ENCODE results near the gene LFNG. TPM values are rescaled to one million over a fixed set of nuclear protein-coding genes. Genes with fewer than 3 reads are reported as not detected.
"Not testable (repeated sequence)": the region's sequence is repeated elsewhere in the genome, so short reads cannot be mapped to it uniquely, and the experiment has no call there.

LFNG gene
- total RNA-seq, 1 donor from 2014 or later = 19.0 TPM

GRCh38 chr7:2528481-2529095, 9.0 kb downstream of the LFNG start:
- peaks cover 4% of the 10 kb centered on the region for H3K36me3 Mint-ChIP-seq
- no peaks in the 10 kb centered on the region for H3K27me3 Mint-ChIP-seq (ENCODE audit: low read depth)
- H3K4me3 Mint-ChIP-seq = no peak overlapping the region
- no peaks in the 10 kb centered on the region for H3K9me3 Mint-ChIP-seq
- no peak for TF ChIP-seq CTCF (IDR thresholded peaks at IDR 0.05; ENCODE audit: unreplicated experiment)
- no peak for DNase-seq (ENCODE audit: low spot score in 2 of 2, unreplicated experiment in 2 of 2)
- peaks cover 16% of the 10 kb centered on the region for H3K4me1 Mint-ChIP-seq
- H3K27ac Mint-ChIP-seq = peak overlapping the region; percentile 79

- Mint-ChIP-seq H3K36me3 (peaks cover 4% of the 10 kb centered on the region), H3K27me3 (ENCODE audit: low read depth) (no peaks in the 10 kb centered on the region), H3K9me3 (no peaks in the 10 kb centered on the region), H3K4me3 (no peak overlapping the region), H3K27ac (no peak overlapping the region), H3K4me1 (peaks cover 11% of the 10 kb centered on the region)
- TF ChIP-seq CTCF (IDR thresholded peaks at IDR 0.05; ENCODE audit: unreplicated experiment) = no peak
- DNase-seq (ENCODE audit: low spot score in 2 of 2, unreplicated experiment in 2 of 2) = no peak
Observed at GRCh38 chr7:2529161-2530070, 9.8 kb downstream of the LFNG start.

- Mint-ChIP-seq H3K4me3 (no peak overlapping the region), H3K27me3 (ENCODE audit: low read depth) (no peaks in the 10 kb centered on the region), H3K36me3 (peaks cover 4% of the 10 kb centered on the region), H3K27ac (no peak overlapping the region), H3K4me1 (peaks cover 11% of the 10 kb centered on the region), H3K9me3 (no peaks in the 10 kb centered on the region)
- no peak for TF ChIP-seq CTCF (IDR thresholded peaks at IDR 0.05; ENCODE audit: unreplicated experiment)
- no peak for DNase-seq (ENCODE audit: low spot score in 2 of 2, unreplicated experiment in 2 of 2)
Observed at GRCh38 chr7:2530071-2530987, 10.8 kb downstream of the LFNG start.

DNA sequence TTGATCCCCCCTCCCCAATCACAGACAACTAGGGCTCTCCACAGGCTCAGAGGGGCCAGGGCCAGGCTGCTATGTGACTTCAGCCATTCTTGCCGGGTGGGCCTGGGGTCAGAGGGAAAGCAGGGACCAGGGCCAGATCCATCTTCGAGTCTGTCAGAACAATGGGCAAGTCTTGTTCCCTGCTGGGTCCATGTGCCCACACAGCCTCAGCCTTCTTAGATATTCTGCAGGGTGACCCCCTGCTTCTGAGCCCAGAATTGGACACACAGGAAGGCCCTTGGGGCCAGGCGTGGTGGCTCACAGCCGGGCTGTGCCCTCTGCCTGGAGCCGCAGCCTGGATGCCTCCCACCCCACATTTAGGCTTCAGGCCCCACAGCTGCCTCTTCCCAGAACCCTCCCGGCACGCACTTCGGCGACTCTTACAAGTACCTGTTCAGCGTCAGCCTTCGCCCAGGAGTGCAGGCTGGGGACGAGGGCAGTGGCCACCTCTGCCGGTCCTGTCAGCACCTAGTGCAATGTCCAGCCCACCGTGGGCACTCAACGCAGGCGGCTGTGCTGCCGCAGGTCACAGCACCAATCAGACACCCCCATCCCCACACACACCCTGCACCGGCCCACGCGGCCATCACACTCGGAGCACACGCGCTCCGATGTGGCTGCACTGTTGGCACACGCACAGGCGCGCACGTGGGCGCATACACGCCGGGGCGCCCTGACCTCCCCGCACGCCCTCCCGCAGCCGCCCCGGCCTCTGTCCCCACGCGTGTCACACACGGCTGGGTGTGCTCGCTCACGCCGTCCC, 11.6 kb downstream of the LFNG start:
- H3K27me3 Mint-ChIP-seq (ENCODE audit: low read depth); H3K36me3 Mint-ChIP-seq; H3K4me3 Mint-ChIP-seq; DNase-seq (ENCODE audit: low spot score in 2 of 2, unreplicated experiment in 2 of 2); H3K9me3 Mint-ChIP-seq; H3K27ac Mint-ChIP-seq: not testable (repeated sequence)
- peaks cover 11% of the 10 kb centered on the region for H3K4me1 Mint-ChIP-seq

DNA sequence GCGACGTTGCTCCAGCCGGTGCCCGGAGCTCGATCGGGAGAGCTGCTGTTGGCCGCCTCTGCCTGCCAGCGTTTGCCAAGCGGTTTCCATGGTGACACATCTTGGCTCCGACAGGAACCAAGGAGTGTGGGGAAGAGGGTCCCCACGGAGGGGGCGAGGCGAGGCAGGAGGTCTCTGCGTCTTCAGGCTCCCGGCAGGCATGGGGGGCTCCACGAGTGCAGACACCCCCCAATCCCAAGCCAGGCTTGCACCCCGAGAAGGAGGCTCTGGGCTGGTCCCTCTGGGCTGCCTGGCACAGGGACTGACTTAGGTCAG, 12.2 kb downstream of the LFNG start:
- not testable (repeated sequence) for H3K36me3 Mint-ChIP-seq; DNase-seq (ENCODE audit: low spot score in 2 of 2, unreplicated experiment in 2 of 2); H3K9me3 Mint-ChIP-seq; H3K27ac Mint-ChIP-seq; H3K4me3 Mint-ChIP-seq; H3K27me3 Mint-ChIP-seq (ENCODE audit: low read depth)
- H3K4me1 Mint-ChIP-seq = peaks cover 11% of the 10 kb centered on the region

- not testable (repeated sequence) for H3K4me3 Mint-ChIP-seq; H3K27ac Mint-ChIP-seq; H3K27me3 Mint-ChIP-seq (ENCODE audit: low read depth); H3K36me3 Mint-ChIP-seq; DNase-seq (ENCODE audit: low spot score in 2 of 2, unreplicated experiment in 2 of 2); H3K9me3 Mint-ChIP-seq
- H3K4me1 Mint-ChIP-seq = peaks cover 11% of the 10 kb centered on the region
Observed at GRCh38 chr7:2532199-2532772, 12.7 kb downstream of the LFNG start.

DNA sequence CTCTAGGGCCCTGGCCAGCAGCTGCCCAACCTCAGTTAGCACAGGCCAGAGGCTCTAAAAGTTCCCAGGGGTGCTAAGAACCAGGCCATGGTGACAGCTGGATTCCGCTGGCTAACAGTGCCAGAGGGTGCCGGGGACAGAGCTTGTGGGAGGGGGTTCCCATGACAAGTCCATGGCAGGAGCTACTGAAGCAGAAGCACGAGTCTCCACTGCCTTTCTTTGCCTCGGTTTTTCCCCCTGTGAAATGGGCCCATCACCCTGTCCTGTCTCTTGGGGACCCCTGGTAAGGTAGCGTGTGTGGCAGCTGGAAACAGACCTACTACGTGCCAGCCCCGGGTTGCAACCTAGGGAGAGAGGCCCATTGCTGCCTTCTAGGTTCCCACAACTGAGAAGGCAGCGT, 13.2 kb downstream of the LFNG start:
- H3K27me3 Mint-ChIP-seq (ENCODE audit: low read depth); DNase-seq (ENCODE audit: low spot score in 2 of 2, unreplicated experiment in 2 of 2); H3K4me1 Mint-ChIP-seq; H3K27ac Mint-ChIP-seq; H3K4me3 Mint-ChIP-seq; H3K9me3 Mint-ChIP-seq; H3K36me3 Mint-ChIP-seq: not testable (repeated sequence)

- not testable (repeated sequence) for H3K36me3 Mint-ChIP-seq; H3K9me3 Mint-ChIP-seq; H3K4me3 Mint-ChIP-seq; H3K27me3 Mint-ChIP-seq (ENCODE audit: low read depth); DNase-seq (ENCODE audit: low spot score in 2 of 2, unreplicated experiment in 2 of 2); H3K27ac Mint-ChIP-seq; H3K4me1 Mint-ChIP-seq
Observed at GRCh38 chr7:2533566-2533965, 14.0 kb downstream of the LFNG start.

- H3K4me3 Mint-ChIP-seq; H3K4me1 Mint-ChIP-seq; H3K27me3 Mint-ChIP-seq (ENCODE audit: low read depth); H3K9me3 Mint-ChIP-seq; DNase-seq (ENCODE audit: low spot score in 2 of 2, unreplicated experiment in 2 of 2); H3K36me3 Mint-ChIP-seq; H3K27ac Mint-ChIP-seq: not testable (repeated sequence)
Observed at GRCh38 chr7:2534214-2534613, 14.6 kb downstream of the LFNG start.

Data from mesothelial cell of epicardium (in vitro differentiated cells).